Stimulated activated CD8-positive, alpha-beta memory T cell treated with anti-CD3 and anti-CD28 coated beads, Interleukin-12 subunit alpha, Interleukin-12 subunit beta, amount 100 ng/mL, for 24 hours (primary cell): ENCODE data around the gene SPINT1.
"Not testable (repeated sequence)": the region's sequence is repeated elsewhere in the genome, so short reads cannot be mapped to it uniquely, and the experiment has no call there.

ENCODE experiments used
- DNase-seq: peaks from one replicate; pipeline ENCODE4 v3.0.0-alpha.2; 2020; ENCODE audit errors: extremely low read depth

Gene SPINT1

GRCh38 chr15:40859206-40859851, 15.5 kb downstream of the SPINT1 start:
- peak; percentile 59 for DNase-seq

- not testable (repeated sequence) for DNase-seq
These were observed 17.3 kb downstream of the SPINT1 start for GRCh38 chr15:40861147-40861546.

GRCh38 chr15:40863660-40864270, 19.9 kb downstream of the SPINT1 start:
- DNase-seq, result no peak

DNA sequence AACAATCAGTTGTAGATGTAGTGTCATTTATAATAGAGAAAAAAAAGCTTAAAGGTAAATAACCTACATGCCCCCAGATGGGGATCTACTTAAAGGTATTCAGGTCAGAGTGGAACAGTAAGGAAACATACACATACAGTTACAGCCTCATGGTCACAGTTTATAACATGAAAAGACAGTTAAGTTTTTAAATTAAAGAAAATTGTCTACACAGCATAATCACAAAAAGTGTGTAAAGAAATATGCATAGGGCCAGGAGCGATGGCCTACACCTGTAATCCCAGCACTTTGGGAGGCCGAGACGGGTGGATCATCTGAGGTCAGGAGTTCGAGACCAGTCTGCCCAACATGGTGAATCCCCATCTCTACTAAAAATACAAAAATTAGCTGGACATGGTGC, 23.4 kb downstream of the SPINT1 start:
- no peak for DNase-seq

GRCh38 chr15:40869686-40870085, 25.8 kb downstream of the SPINT1 start:
- DNase-seq, result no peak

GRCh38 chr15:40870716-40871115, 26.9 kb downstream of the SPINT1 start:
- DNase-seq, result no peak

DNA sequence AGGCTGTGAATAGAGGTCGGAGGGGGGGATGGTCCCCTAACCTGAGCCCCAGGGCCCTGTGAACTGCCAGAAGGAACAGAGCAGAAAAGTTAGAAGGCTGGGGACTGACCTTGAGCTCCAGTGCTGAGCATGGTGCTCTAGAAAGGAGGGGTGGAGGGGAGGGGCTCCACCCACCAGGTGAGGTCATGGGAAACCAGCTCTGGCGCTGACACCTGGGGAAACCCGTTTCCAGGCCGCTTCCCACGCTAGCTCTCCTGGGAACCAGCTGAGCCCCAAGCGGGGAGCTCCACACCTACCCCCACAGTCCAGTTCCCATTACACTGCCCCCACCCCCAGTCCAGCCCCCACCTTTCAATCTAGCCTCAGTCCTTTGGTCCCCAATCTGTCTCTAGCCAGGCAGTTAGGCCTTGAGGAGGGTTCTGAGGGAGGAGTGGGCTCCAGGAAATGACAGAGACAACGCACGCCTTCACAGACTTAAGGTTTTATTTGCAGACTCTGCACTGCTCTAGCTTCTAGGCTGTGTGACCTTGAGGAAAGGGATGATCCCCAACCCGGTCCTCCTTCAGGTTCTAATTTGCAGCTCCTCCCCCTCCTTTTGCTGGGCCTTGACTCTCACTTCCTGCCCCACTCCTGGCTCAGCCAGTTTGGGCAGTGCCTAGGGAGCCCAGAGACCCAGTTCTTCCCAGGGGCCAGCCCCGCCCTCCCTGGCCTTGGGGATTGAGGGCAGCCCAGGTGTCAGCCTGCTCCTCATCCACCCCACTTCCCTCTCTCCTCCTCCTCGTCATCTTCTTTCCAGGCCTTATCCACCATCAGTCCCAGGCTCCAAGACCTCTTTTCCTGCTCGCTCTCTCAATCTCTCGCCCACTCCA, 28.1 kb downstream of the SPINT1 start:
- DNase-seq, result no peak

DNA sequence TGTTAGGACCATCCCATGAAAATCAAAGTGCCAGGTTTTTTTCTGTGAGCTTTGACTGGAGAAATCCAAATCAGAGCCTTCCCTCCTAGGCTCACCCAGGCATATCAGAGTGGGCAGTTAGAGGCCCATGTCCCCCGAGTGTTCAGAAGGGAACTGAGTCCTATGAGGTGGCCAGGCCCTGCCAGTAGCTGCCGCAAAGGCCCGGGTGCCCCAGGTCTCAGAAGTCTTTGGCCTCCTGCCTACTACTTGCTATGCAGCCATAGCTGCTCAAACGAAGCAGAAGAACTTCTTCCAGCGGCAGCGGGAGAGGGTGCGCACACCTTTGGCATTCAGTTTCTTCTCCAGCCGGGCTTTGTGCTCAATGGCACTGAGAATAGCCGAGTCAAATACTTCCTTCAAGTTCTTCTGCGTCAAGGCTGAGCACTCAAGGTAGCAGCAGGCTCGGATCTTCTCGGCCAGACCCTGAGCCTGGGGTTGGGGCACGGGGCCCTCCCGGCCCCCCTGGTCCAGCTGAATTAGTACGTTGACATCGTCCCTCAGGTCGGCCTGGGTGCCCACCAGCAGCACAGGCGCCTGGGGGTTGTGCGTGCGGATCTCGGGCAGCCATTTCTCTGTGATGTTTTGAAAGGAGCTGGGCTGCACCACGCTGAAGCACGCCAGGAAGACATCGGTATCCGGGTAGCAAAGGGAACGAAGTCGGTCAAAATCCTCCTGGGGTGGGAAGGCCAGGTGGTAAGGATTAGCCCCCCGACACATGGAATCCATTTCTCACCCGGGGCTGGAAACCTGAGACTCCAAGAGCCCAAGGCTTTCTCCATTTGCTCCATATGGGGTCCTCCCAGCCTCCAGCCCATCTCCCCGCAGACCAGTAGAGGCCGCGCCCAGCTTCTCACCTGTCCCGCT, 29.2 kb downstream of the SPINT1 start:
- DNase-seq, result no peak

DNA sequence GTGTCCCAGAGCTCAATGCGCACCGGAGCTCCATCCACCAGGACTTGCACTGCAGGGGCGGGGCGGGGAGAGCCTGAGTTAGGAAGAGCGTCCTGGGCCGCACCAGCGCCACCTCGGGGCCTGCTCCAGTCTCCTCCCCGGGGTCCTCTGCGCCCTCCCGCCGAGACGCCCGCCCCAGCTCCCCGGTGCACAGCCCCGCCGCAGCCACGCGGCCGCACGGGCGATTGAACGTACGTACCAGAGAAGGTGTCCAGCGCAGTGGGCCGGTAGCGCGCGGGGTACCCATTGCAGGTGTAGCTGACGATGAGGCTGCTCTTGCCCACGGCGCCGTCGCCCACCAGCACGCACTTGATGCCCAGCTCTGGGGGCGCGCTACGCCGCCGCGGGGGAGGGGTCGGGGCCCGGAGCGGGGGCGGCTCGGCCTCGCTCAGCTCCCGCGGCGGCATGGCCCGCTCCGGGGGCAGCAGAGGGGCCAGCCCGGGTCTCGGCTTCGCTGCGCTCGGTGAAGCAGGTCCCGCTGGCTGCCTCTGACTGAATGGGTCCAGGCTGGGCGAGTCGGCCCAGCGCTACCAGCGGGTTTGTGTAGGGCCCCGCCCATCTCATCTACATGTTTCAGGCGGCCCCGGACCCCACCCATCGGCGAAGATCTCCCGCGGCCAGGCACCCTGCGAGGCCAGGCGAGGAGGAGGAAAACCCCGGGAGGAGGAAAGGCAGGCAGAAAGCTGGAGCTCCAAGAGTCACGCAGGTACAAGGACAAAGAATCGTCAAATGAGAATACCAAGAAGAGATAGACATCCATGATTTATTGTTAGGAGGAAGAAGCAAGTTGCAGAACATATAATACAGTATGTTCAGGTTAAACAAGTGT, 30.1 kb downstream of the SPINT1 start, which contains the start of gene RHOV:
TSS of gene RHOV (minus strand) at position 541 of the 868 bp plus-strand sequence. CDS start at position 446, 95 bp downstream.
- DNase-seq, result no peak

- no peak for DNase-seq
These were observed 32.3 kb downstream of the SPINT1 start for GRCh38 chr15:40875991-40876730.

GRCh38 chr15:40877694-40878093, 33.8 kb downstream of the SPINT1 start:
- DNase-seq, result no peak

DNA sequence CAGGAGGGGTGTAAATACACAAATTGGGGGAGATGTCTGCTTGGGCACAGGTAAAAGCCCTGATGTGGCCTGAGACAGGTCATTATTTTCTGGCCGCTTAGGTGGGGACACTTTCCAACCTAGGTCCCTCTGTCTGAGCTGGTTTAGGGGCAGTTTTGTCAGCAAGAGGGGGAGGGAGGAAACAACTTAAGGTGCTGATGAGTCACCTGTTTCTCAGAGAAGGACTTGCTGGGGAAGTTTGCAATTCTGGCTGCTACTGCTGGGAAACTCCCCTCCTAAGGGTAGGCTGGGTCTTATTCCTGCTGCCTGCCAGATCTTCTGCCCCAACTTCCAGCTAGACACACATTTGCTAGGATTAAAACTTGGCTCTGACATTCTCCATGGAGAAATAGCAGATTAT, 34.9 kb downstream of the SPINT1 start:
- DNase-seq, result no peak

DNA sequence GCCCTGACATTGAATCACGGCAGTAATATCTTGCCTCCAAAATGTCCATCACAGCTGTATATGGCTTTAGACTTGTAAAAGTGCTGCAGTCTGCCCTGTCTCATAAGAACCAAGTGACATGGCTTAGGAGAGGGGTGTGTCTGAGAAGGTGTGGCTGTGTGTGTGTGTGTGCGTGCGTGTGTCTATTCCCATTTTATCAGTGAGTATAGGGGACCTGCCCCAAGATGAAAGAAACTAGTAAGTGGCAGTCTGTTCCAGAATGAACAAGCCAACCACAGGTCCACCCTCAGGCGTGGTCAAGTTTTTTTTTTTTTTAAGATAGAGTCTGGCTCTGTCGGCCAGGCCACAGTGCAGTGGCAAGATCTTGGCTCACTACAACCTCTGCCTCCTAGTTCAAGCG, 35.8 kb downstream of the SPINT1 start:
- DNase-seq, result no peak

DNA sequence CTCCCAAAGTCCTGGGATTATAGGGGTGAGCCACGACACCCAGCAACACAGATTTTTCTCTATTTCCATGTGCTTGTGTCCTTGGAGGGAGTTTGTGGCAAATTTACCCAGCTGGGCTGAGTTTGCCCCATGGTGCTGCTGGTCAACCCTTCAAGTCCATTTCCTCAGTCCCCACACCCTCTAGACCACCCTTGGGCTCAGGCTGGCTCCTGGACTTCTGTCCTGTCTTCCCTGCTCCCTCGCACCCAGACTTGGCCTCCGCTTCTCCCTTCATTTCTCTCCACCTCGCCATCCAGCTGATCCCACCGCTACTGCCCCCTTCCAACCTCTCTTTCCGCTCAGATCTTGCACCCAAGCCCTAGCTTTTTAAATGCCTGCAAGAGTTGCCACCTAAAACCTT, 37.5 kb downstream of the SPINT1 start:
- no peak for DNase-seq

- no peak for DNase-seq
These were observed 42.7 kb downstream of the SPINT1 start for GRCh38 chr15:40886586-40886985.

- no peak for DNase-seq
These were observed 45.3 kb downstream of the SPINT1 start for GRCh38 chr15:40889112-40889511.

DNA sequence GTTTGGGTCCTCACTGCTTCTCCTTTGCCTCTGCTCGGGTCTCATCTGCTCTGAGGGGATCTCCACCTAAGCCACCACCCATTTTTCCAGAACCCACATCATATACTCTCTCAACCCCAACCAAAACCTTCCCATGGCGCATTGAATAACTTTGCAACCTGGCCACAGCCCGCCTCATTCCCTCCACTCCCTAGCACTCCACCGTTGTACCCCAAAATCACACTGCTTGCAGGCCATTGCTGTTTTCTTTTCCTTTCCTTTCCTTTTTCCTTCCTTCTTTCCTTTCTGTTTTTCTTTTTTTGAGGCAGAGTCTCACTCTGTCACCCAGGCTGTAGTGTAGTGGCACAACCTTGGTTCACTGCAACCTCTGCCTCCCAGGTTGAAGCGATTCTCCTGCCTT, 47.3 kb downstream of the SPINT1 start:
- DNase-seq, result no peak

DNA sequence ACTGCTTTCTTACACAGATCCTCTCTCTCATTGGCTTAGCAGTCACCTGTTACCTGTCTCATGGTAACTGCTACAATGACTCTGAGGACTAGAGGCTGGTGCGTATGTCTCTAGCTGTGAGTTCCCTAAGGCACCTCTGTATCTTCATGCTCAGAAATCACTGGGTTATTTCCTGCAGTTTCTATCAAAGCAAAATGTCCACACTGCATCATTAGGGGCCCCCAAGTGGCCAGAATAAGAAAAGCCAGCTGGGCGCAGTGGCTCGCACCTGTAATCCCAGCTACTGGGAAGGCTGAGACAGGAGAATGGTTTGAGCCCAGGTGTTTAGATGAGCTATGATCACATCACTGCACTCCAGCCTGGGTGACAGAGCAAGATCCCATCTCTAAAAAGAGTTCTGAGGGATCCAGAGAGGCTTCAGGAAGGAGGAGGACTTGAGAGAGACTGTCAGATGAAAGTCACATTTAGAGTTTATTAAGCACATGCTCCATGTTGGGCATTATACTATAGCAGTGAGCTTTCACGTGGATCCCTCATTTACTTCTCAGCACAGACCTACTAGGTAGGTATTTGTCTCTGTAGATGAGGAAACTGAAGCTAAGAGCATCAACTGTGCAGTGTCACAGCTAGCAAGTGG, 48.1 kb downstream of the SPINT1 start:
- DNase-seq, result no peak

DNA sequence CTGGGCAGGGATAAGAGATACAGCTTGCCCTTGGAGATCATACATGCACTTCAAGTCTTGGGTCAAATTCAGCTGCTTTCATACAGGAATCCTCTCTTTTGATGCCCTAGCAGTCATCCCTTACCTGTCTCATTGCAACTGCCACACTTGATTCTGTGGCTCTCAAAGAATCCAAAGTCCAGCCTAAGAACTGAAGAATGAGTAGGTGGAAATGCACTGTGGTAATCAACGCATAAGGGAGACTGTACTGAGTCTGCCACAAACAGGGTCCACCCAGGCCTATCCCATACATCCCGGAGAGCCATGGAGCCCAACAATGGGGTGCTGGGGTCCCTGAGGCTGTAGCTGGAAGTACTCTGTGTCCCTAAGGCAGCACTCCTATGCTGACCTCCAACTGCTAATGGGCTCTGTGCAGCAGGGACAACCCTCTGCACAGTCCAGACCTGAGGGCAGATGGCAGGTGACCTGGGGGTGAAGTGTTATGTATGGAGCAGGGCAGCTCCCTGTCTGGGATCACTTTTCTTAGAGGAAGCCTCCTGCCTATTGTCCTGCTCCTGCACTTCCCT, 48.7 kb downstream of the SPINT1 start:
- no peak for DNase-seq
